Activated CD8-positive, alpha-beta memory T cell treated with anti-CD3 and anti-CD28 coated beads, Interleukin-2, amount 50 U/mL, for 4 hours (primary cell): ENCODE measurements around the gene LONP2.
"Not testable (repeated sequence)": the region's sequence is repeated elsewhere in the genome, so short reads cannot be mapped to it uniquely, and the experiment has no call there.

ENCODE experiments used
- DNase-seq: peaks from one replicate; pipeline ENCODE4 v3.0.0-alpha.2; 2020

LONP2 gene

GRCh38 chr16:48294724-48295123, 50.6 kb downstream of the LONP2 start:
- no peak for DNase-seq

- no peak for DNase-seq
Measured at GRCh38 chr16:48295488-48296281, 51.6 kb downstream of the LONP2 start.

GRCh38 chr16:48299471-48299870, 55.4 kb downstream of the LONP2 start:
- no peak for DNase-seq

- no peak for DNase-seq
Measured at GRCh38 chr16:48300391-48300856, 56.3 kb downstream of the LONP2 start.

GRCh38 chr16:48308535-48308934, 64.4 kb downstream of the LONP2 start:
- DNase-seq, result no peak

- no peak for DNase-seq
Measured at GRCh38 chr16:48310908-48311641, 67.0 kb downstream of the LONP2 start.

GRCh38 chr16:48313905-48314304, 69.8 kb downstream of the LONP2 start:
- not testable (repeated sequence) for DNase-seq

- no peak for DNase-seq
Measured at GRCh38 chr16:48317026-48317425, 72.9 kb downstream of the LONP2 start.

- DNase-seq, result no peak
Measured at GRCh38 chr16:48317614-48318315, 73.7 kb downstream of the LONP2 start.

GRCh38 chr16:48318630-48319029, 74.5 kb downstream of the LONP2 start:
- no peak for DNase-seq

- DNase-seq, result no peak
Measured at GRCh38 chr16:48321317-48322036, 77.4 kb downstream of the LONP2 start.

- no peak for DNase-seq
Measured at GRCh38 chr16:48323783-48324775, 80.0 kb downstream of the LONP2 start.

GRCh38 chr16:48326915-48327314, 82.8 kb downstream of the LONP2 start:
- no peak for DNase-seq

- no peak for DNase-seq
Measured at GRCh38 chr16:48329138-48329537, 85.0 kb downstream of the LONP2 start.

- DNase-seq, result no peak
Measured at GRCh38 chr16:48330189-48330840, 86.2 kb downstream of the LONP2 start.

GRCh38 chr16:48330841-48331192, 86.7 kb downstream of the LONP2 start:
- no peak for DNase-seq

- DNase-seq, result no peak
Measured at GRCh38 chr16:48332978-48333377, 88.9 kb downstream of the LONP2 start.

- no peak for DNase-seq
Measured at GRCh38 chr16:48334325-48334724, 90.2 kb downstream of the LONP2 start.

GRCh38 chr16:48335961-48336360, 91.9 kb downstream of the LONP2 start:
- no peak for DNase-seq

- no peak for DNase-seq
Measured at GRCh38 chr16:48340054-48340453, 96.0 kb downstream of the LONP2 start.

- no peak for DNase-seq
Measured at GRCh38 chr16:48342591-48342990, 98.5 kb downstream of the LONP2 start.
